Medulla oblongata (tissue), 1 donor: ENCODE results near the gene ABHD8.
"Not testable (repeated sequence)": the region's sequence is repeated elsewhere in the genome, so short reads cannot be mapped to it uniquely, and the experiment has no call there.

Experiments used
- DNase-seq: peaks from one replicate; pipeline ENCODE4 v3.0.0-alpha.2; 2015; ENCODE audit errors: extremely low spot score

The ABHD8 gene

DNA sequence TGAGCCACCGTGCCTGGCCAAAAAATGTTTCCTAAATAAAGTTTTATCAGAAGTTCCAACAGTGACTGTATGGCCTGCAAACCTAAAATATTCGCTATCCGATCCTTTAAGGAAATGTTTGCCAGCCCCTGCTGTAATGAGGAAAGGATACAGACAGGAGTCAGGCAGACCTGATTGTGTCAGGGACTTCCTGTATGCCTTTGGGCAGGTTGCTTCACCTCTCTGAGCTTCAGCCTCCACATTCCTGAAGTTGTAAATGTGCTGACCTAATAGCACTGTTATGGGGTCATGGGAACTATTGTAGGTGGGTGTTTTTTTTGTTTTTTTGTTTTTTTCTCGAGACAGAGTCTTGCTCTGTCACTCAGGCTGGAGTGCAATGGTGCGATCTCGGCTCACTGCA is 6.2 kb downstream of the ABHD8 start:
- no peak for DNase-seq

DNA sequence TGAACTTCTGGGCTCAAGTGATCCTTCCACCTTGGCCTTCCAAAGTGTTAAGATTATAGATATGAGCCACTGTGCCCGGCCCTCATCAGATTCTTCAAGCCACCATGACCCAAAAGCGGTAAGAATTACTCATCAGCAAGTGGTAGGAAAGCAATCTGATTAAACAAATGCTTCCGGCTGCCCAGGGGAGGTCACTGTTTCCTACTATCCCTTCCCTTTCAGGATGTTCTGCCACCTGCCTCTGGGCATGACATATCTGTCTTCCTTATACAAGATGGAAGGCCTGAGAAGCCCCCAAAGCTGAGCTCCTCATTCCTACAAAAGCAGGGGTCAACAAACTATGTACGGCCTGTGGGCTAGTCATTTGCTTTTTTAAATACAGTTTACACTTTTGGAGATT is 7.0 kb downstream of the ABHD8 start:
- no peak for DNase-seq

DNA sequence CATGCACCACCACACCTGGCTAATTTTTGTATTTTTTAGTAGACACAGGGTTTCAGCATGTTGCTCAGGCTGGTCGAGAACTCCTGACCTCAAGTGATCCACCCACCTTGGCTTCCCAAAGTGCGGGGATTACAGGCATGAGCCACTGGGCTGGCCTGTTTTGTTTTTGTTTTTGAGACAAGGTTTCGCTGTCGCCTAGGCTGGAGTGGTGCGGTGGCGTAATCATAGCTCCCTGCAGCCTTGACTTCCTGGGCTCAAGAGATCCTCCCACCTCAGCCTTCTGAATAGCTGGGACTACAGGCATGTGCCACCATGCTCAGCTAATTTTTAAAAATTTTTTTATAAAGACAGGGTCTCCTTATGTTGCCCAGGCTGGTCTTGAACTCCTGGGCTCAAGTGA is 7.7 kb downstream of the ABHD8 start:
- not testable (repeated sequence) for DNase-seq

DNA sequence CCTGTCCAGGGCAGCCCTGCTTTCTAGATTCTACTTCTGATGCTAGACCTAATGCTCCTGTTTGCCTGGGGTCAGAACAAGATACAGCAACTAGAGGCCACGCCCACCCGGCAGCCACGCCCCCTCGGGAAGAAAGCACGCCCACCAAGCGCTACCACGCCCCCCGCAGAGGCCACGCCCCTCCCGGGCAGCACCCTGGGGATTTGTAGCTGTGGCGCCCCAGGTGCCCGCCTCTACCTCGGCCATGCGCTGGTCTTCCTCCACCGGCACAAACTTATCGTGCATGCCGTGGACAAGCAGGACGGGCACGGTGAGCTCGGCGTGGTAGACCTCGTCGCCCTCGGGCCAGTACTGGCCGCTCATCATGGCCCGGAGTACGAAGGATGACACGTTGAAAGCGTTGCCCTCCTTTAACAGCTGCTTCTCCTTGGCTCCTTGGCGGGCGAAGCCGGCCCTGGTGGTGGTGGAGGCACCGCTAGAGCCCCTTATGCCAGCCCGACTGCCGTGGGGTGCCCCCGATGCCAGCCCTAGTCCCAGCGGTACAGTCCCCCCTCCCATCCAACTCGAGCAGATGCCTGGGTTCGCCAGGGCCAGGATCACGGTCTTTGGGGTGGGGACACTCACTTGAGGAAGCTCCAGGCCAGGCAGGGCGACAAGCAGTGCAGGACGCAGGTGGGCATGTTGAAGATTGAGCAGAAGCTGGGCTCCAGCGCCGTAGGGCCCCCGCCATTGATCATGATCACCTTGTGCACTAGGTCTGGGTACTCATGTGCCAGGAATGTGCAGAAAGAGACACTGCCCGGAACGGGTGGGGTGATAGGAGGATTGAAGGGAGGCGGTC is 9.0 kb downstream of the ABHD8 start:
- no peak for DNase-seq

DNA sequence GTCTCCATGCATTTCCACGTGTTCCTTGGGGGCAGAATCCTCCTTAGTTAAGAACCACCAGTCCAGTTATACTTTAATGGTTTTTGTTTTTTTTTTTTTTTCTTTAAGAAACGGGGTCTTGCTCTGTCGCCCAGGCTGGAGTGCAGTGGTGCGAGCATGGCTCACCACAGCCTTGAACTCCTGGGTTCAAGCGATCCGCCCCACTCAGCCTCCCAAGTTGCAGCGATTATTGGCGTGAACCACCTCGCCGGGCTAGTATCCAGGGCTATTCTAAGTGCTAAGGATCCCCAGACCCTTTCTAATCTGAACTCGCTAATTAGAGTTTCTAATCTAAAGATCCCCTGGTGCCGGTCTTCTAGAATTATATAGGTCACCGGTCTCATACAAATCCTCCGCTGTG is 9.6 kb downstream of the ABHD8 start:
- no peak for DNase-seq

DNA sequence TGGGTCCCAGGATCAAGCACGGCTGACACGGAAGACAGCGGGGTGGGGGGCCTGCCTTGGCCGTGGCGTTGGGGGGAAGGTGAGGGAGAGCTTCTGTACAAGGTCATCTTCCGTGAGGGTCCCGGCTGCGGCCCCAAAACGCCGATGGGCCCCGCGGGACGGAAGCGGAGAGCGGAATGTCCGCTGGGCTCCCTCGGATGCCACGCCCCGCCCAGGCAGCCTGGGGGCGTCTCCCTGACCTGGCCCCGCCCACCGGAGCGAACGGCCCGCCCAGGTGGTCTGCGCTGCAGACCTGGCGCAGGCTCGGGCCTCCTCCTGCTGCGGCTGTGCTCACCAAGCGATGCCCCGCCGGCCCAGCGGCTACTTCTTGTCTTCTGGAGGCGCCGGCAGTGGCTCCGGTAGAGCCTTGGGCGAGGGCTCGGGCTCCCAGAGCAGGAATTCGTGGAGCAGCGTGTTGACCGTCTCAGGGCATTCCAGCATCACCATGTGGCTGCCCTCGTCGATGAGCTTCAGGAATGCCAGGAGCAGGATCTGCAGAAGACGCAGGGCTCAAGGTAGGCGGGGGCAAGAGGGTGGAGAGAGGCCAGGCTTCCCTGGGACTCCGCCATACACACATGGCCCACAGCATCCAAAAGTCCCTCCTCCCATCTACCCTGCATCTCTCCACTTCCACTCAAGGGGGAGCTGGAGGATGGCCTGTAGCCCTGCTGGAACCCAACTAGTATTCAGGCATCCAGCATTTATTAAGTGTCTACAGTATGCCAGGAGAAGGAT is 10.7 kb downstream of the ABHD8 start:
- peak; percentile 81 for DNase-seq

DNA sequence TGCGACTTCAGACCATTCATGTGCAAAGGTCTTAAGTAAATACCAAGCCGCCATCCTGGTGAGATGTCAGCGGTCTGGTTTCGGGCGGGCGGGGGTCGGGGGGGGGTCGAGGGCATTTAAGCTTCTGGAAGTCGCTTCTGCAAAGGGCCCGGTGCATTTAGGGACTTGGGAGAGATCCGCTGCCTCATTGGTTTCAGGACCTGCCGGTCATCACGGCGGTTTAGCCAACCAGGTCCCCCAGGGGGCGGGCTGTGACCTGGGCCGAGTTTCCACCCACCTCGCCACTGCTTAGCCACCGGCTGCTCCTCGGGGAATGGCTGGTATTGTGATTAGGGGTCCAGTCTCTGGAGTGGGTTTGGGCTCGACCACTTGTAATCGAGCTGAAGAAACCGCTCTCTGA is 13.7 kb downstream of the ABHD8 start:
- DNase-seq = no peak

DNA sequence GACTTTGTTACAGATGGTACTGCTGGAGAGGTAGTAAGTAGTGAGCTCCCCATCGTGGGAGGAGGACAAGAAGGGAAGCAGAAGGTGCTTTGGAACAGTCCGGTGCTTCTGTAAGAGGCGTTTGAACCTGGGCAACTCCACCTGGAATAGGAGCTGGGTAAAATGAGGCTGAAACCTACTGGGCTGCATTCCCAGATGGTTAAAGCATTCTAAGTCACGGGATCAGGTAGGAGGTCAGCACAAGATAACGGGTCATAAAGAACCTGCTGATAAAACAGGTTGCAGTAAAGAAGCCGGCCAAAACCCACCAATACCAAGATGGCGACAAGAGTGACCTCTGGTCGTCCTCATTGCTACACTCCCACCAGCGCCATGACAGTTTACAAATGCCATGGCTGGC is 16.5 kb downstream of the ABHD8 start:
- no peak for DNase-seq

DNA sequence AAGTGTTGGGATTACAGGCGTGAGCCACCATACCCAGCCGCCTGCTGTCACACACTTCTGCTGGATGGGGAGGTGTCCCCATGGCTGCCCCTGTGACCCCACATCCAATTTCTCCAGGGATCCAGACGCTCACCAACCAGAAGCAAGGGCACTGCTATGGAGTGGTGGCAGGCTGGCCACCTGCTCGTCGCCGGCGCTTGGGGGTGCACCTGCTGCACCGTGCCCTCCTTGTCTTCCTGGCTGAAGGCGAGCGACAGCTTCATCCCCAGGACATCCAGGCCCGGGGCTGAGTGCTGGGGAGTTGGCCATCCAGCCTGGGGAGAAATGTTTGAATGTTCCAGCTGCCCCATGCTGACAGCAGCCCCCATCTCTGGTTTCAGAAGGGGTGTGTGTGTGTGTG is 17.0 kb downstream of the ABHD8 start:
- no peak for DNase-seq

DNA sequence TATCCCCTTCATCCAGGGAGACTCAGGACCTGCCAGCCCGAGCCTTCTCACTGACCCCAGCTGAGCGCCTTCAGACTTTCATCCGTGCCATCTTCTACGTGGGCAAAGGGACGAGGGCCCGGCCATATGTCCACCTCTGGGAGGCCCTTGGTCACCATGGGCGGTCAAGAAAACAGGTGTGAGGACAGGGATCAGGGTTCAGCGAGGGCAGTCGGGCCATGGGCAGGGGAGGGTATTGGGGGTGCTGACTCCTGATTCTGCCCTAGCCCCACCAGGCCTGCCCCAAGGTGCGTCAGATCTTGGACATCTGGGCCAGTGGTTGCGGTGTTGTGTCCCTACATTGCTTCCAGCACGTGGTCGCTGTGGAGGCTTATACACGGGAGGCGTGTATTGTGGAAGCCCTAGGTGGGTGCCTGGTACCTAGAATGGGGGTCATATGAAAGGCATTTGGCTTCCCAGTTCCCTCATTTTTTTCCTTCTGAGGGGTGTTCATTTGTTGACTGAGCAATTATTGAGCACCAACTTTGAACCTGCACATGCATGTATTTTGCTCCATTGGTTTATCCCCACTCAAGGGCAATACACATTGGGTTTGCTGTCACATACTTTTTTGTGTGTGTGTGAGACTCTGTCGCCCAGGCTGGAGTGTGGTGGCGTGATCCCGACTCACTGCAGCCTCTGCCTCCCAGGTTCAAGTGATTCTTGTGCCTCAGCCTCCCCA is 17.6 kb downstream of the ABHD8 start:
- DNase-seq = no peak

DNA sequence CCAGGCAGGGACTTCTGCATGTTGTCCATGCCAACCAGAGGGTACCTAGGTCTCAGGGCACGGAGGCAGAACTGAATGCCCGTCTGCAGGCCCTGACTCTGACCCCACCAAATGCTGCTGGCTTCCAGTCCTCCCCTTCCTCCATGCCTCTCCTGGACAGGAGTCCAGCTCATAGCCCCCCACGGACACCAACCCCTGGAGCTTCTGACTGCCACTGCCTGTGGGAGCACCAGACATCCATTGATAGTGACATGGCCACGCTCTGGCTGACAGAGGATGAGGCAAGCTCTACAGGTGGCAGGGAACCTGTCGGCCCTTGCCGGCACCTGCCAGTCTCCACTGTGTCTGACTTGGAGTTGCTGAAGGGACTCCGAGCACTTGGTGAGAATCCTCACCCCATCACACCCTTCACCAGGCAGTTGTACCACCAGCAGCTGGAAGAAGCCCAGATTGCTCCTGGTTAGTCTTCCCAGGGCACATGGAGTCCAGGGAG is 19.7 kb downstream of the ABHD8 start:
- no peak for DNase-seq

DNA sequence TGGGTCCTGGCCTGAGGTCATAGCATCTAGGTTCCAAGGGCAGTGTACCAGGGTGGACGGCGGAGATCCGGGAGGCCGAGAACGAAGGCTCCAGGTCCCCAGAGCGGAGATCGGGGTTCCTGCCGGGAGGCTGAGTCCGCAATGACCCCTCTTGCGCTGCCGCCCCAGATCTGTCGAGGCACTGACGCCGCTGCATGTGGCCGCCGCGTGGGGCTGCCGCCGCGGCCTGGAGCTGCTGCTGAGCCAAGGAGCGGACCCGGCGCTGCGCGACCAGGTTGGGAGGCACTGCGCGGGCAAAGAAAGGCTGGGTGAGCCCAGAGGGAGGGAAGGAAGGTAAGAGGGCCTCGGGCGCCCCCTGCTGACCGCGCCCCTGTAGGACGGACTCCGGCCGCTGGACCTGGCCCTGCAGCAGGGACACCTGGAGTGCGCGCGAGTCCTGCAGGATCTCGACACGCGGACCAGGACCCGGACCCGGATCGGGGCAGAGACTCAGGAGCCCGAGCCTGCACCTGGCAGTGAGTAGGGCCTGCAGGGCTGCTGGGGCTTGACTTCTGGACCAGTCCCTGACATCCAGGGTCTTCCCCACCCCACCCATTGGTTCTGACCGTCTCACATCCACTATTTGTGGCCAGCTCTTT is 20.6 kb downstream of the ABHD8 start:
- DNase-seq = peak; percentile 68

DNA sequence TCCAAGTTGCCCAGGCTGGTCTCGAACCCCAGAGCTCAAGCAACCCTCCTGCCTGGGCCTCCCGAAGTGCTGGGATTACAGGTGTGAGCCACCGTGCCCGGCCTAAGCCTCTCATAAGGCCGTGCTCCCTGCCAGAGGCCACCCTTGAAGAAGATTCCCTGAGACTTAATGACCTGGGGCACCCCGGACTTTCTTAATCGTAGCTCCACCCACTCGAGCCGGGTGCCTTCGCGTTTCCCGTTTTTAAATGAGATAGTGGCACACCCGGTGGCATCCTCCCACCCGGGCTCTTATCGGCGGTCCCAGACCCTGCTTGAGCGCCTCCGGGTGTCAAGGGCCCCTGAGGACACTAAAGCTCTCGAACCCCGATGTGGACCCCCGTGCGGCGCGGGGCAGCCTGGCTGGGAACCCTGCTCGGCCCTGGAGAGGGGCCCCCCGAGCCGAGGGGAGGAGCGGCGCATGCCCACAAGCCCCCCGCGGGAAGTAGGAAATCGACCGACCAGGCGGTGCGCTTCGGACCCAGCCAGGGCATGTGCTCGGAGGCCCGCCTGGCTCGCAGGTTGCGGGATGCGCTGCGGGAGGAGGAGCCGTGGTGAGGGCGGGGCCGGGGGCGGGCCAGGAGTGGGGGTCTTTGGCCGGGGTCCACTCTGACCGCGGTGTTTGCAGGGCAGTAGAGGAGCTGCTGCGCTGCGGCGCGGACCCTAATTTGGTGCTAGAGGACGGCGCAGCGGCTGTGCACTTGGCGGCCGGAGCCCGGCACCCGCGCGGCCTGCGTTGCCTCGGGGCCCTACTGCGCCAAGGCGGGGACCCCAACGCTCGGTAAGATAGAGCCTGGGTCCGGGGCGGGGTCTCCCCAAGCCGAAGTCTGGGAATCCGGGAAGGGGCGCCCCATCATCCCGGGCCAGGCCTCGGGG is 21.6 kb downstream of the ABHD8 start, which contains the start of gene ANKLE1:
TSS of gene ANKLE1 (plus strand) at position 511 of the 914 bp plus-strand sequence. CDS start at position 531, 20 bp downstream.
- peak; percentile 23 for DNase-seq

DNA sequence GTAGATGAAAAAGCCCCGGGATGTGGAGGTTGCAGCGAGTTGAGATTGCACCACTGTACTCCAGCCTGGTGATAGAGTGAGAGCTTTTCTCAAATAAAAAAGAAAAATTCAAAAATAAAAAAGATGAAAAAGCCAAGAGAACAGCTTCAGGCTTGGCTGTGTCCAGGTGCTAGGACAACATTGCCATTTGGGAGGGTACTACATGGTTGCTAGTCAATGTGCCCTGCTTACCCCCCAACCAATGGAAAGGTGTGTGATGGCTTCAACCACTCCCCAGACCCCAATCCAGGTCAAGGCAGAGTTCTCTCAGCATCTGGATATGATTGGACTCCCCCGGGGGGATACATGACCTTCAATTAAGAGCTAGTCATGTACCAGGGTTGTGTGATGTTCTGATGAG is 23.8 kb downstream of the ABHD8 start:
- no peak for DNase-seq

DNA sequence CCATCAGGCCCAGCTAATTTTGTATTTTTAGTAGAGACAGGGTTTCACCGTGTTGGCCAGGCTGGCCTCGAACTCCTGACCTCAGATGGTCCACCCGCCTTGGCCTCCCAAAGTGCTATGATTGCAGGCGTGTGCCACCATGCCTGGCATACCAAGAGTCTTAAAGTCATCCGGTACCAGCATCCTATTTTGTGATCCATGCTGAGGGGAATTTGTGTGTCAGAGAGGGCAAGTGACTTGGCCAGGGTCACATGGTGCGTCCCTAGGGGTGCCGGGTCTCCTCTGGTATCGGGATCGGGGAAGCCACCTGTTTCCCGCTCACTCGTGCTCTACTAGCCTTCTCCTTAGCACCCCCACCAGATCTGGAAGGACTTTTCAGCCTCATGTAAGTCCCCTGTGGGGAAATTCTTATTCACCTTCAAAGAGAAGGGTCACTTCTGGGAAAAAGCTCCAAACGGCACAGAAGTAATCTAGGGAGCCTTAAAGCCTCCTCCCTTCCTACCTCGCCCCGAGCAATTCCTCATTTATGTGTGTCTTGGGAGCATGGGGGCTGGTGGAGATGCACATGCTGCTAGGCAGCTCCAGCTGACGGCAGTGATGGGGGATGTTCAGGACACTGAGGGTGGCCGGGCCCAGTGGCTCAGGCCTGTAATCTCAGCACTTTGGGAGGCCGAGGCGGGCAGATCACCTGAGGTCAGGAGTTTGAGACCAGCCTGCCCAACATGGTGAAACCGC is 27.6 kb downstream of the ABHD8 start:
- no peak for DNase-seq

DNA sequence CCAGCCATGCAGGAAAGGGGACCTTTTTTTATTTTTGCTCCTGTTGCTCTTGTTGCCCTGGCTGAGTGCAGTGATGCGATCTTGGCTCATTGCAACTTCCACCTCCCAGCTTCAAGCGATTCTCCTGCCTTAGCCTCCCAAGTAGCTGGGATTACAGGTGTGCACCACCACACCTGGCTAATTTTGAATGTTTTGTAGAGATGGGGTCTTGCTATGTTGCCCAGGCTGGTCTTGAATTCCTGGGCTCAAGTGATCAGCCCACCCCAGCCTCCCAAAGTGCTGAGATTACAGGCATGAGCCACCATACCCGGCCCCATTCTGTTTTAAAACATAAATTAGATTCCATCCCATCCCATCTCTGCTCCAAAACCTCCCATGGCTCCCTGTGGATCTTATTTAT is 28.3 kb downstream of the ABHD8 start:
- DNase-seq = not testable (repeated sequence)

DNA sequence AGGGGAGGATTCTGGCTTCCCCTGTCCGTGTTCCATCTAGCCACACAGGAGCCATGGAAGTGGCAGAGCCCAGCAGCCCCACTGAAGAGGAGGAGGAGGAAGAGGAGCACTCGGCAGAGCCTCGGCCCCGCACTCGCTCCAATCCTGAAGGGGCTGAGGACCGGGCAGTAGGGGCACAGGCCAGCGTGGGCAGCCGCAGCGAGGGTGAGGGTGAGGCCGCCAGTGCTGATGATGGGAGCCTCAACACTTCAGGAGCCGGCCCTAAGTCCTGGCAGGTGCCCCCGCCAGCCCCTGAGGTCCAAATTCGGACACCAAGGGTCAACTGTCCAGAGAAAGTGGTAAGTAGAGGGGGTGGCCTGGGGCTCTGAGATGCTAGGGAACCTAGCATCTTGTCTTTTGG is 34.5 kb downstream of the ABHD8 start:
- DNase-seq = no peak

DNA sequence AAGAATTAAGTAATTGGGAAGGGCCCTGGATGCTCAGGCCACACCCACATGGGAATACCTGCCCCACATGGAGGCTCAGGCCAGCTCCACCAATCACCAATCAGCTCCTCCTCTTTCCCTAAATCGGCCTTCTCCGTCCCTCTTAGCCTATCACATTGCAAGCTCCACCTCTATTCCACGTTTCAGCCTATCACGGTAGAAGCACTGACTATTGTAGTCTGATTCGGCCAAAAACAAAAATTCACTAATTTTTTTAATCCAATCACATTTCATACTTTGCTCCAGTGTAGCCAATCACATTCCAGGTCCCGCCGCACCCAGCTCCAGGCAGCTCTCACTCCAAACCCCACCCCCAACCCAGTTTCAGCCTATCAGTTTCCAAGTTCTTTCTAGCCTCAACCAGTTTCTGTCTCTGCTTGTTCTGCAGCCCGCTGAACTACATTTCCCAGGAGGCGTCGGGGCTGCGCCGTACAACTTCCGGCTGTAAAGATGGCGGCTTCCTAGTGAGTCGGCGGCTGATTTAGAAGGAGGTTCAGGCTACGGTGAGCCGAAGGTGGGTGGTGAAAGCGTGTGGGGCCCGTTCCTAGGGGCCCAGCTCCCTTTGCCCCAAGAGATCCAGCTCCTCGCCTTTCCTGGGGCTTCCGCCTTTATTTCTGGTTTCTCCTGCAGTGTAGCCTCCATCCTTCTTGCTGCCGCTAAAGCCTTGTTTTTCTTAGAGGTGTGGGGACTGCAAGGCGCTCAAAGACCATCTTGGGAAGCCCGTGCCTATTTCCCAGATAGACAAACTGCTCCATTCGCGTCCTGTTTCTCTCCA is 36.0 kb downstream of the ABHD8 start, which contains the start of gene BABAM1:
TSS of gene BABAM1 (plus strand) at position 469 of the 814 bp plus-strand sequence. CDS start 1,364 bp downstream, outside the sequence.
- DNase-seq = peak; percentile 100

DNA sequence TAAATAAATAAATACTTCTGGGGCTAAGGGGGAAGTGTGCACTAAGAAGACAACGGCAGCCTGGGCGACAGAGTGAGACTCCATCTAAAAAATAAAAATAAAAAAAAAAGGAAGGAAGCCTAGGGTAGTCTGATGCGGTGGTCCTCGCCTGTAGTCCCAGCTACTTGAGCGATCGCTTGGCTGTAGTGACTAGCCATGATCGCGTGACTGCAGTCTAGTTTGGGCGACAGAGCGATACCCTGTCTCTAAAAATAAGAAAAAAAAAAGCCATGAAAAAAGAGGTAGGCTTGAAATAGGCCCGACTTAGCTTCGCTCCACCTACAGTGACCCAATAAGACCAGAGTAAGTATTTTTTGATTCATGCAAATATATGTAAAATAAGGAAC is 36.6 kb downstream of the ABHD8 start:
- no peak for DNase-seq
